Stimulated activated CD8-positive, alpha-beta memory T cell treated with anti-CD3 and anti-CD28 coated beads, Interleukin-7, amount 100 ng/mL, for 1 hour (primary cell): ENCODE measurements around the gene HHIP.

Experiments
- DNase-seq, 2 donors: peaks; one replicate each; pipeline ENCODE4 v3.0.0-alpha.2; 2020; ENCODE audit warnings: low read depth in 2 of 2

Gene HHIP

DNA sequence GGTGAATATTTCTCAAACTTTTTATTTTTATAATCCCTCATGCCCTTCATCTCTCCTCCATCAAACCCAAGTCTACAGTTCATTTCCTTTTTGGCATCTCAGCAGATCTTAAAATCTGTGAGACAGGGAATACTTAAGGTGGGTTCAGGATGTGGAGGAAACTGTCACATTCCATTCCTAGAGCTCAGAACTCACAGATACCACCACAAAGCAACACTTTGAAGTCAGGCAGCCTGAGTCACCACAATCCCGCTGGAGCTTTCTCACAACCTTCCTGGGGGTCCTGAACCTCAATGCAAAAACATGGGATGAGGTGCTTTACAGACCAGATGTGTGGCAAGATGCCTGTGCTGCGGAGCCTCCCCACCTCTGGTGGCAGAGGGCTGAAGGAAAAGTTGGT, 63.2 kb downstream of the HHIP start:
- no peak for DNase-seq

DNA sequence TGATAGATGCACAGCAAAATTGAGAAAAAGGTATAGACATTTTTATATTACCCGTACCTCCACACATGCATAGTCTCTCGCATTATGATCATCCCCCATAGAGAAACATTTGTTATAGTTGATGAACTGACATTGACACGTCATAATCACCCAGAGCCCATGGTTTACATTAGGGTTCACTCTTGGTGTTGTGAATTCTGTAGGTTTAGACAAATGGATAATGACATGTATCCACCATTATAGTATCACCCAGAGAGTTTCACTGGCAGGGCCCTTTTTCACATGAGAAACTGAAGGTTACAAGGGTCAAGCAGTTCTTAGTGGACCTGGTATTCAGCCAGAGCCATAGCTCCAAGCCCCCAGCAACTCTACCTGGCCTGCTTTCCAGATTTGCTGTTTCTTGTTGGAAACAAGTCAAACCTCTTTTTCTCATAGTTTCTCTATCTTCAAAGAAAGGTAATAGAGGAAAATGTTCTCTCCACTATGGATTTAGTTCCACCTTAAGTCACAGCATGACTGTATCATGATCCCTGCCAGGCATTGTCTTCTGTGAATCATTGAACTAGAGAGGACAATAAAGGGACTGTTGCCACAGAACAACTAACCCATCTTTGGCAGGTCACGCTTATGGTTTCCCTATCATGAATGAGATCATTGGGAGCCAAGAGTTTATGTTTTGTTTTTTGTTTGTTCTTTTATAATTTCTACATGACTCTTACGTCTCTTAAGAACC, 64.0 kb downstream of the HHIP start:
- no peak for DNase-seq

DNA sequence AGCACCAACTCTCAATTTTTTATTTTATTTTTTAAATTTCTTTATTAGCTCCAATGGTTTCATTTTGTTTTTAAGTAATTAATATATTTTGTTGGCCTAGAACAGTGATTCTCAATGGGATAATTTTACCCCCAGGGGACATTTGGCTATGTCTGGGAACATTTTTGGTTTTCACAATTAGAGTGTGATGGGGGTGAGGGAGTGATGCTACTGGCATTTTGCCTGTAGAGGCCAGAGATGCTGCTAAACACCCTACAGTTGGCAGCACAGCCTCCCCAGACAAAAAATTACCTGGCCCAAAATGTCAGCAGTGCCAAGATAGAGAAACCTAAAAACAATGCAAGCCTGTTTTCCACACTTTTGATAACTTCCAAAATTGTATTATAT, 64.6 kb downstream of the HHIP start:
- DNase-seq = no peak

DNA sequence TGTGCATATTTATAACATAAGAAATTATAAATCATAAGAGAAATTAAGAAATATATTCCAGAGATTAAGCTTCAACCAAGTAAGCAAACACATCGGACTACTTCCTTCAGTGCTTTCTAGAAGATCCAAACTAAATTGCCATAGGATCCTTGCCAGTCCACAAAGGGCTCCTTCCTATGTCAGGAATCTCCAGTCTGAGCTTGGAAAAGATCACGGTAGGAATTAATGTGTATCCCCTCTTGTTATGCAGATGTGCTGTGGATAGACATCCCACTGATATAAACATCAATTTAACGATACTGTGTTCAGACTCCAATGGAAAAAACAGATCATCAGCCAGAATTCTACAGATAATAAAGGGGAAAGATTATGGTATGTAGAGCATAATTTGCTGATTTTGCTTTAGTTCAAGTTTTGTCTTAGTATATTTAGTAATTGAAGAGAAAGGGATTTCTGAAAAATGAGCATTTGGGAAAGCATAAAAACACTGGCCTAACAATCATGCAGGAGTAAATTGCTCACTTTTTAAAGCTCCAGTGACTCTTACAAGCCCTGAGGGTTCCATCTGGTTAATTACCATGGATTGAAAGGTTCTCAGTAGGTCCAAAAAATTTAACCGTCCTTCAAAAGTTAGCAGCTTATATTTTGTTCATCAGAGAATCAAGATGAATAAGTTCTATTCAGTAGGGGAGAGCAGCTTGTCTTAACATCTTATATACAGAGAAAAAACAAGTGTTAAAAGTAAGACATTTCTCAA, 65.9 kb downstream of the HHIP start:
- no peak for DNase-seq

DNA sequence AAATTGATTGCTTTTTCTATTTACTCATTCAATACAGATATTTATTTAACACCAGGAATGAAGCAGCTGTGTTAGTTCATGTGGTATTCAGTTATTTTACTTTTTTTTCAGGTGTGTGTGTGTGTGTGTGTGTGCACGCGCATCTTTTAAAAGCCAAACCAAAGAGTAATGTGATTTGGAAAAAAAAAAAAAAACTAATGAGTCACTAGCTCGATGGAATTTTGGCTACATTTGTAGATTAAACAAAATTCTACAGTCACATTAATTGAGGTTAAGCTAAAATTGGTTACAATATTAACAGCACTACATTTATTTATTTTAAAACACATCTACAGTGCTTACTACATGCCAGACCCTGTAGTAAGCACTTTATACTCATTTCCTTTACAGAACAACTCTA, 66.8 kb downstream of the HHIP start:
- no peak for DNase-seq

DNA sequence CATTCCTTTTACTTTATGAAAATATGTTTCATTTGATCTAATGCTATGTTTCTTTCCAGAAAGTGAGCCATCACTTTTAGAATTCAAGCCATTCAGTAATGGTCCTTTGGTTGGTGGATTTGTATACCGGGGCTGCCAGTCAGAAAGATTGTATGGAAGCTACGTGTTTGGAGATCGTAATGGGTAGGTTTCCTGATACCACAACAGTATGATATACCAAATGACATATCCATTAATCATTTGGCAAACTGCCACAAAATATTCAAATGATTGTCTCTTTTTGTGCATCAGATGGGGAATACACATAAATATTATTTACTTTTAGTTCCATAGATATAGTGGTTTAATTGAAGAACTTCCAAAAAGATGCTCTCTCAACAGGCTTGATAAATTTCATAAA, 68.2 kb downstream of the HHIP start:
- DNase-seq = no peak

DNA sequence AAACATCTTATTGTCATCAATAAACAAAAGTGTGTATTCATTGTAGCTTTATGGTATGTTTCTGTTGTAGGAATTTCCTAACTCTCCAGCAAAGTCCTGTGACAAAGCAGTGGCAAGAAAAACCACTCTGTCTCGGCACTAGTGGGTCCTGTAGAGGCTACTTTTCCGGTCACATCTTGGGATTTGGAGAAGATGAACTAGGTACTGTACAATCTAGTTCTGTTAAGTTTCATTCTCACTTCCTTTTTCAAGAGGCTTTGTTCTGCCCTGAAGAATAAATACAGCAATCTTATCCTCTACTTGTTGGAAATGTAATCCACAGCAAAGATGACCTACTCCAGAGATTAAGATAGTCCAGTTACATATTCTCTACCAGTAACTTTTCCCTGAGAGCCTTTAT, 69.3 kb downstream of the HHIP start:
- no peak for DNase-seq

DNA sequence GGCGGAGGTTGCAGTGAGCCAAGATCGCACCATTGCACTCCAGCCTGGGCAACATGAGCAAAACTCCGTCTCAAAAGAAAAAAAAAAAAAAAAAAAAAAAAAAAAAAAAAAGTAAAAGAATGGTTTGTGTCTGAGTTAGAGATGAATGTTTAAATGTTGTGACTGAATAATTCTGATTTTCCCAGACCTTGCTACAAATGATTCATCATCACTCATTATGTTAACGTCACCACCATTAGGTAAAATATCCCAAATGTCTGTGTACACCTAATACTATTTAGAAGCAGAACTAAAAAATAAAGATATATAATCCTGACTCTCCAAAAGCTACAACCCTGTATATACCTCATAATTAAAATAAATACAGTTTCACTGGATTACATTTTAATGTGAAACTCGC, 70.8 kb downstream of the HHIP start:
- DNase-seq = no peak

DNA sequence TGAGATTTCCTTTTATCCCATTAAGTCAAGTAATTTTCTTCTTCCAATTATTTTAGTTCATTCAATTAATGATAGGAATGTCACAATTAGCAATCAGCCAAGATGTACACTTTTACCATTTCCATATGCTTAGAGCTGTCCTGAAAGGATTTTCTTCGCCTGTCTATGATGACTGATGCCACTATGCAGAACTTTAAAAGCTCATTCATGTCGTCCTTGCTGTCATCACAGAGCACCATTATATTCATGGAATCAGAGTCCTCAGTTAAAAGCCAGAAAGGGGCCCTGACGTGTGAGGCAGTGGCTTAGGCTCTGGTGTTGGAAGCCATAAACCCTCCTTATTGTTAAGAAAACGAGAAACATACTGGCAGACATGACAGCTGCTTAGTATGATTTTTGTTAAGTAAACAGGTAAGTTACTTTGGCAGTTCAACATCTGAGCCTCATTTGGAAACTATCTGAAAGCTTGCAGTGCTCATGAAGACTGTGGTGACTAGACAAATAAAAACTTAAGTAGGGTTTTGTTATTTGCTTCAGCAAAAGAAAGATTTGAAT, 73.1 kb downstream of the HHIP start:
- DNase-seq = no peak

DNA sequence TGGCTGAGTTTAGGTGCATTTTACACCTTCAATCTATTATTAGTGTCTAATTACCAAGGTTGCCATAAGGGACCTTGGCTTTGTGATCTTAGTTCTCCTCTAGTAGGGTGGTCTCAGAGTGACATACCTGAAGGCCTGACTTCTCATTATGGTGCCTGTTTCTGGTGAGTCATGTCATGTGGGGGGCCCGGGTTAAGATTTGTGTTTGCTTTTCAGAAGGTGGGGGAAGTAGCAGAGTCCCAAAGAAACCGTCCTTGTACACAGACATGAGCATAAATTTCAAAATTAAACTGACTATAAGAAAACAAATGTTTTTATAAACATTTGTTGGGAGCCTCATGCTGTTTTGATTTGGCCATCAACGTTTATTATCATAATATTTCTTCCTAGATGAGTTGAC, 74.5 kb downstream of the HHIP start:
- DNase-seq = no peak

DNA sequence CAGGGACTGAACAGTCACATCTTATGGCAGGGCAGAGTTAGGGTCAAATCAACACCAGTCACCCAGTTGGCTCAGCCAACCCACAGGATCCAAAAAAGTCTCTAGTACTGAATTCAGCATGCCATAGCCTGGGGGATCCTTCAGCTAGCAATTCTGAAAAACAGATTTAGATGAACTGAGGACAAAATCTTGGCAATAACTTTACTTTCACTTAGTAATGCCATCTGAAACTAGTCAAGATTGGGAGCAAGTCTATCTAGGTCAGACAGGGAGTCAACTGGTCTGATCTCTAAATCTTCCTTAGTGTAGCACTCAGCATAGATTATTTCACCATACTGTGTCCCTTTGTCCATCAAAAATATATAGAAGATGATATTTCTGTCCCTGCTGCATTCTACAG, 76.0 kb downstream of the HHIP start:
- no peak for DNase-seq

DNA sequence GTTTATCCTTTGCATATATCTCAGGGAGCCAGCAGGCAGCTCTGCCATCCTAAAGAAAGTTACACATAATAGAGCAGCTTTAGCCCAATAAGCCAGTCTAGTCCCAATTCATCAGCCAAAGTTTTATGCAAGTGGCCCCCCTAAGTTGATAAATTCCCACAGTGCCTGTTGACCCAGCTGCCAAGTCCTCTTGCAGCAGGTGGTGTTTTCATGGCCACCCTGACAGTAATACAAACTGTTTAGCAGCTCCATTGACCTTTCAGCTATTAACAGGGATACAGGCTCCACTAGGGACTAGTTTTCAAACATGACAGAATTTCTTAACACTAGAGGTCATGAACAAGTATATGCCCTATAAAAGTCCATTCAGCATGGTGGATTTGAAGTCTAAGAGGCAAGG, 77.5 kb downstream of the HHIP start:
- DNase-seq = no peak

DNA sequence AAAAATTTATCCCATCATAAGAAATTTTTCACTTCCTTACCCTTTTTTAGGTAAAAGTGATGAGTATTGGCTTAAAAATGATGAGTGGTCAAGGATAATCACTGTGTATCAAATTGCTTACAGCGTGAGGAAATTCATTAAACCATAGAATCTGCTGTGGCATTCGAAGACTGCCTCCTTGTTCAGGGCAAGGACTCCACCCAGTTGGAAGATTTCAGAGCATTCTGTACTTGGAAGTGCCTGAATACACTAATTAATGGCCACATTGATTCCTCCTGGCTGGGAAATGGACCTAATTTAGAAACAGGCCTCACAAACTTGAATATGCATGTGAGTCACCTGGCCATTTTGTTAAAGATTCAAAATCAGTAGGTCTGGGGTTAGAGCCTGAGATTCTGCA, 83.2 kb downstream of the HHIP start:
- DNase-seq = no peak

DNA sequence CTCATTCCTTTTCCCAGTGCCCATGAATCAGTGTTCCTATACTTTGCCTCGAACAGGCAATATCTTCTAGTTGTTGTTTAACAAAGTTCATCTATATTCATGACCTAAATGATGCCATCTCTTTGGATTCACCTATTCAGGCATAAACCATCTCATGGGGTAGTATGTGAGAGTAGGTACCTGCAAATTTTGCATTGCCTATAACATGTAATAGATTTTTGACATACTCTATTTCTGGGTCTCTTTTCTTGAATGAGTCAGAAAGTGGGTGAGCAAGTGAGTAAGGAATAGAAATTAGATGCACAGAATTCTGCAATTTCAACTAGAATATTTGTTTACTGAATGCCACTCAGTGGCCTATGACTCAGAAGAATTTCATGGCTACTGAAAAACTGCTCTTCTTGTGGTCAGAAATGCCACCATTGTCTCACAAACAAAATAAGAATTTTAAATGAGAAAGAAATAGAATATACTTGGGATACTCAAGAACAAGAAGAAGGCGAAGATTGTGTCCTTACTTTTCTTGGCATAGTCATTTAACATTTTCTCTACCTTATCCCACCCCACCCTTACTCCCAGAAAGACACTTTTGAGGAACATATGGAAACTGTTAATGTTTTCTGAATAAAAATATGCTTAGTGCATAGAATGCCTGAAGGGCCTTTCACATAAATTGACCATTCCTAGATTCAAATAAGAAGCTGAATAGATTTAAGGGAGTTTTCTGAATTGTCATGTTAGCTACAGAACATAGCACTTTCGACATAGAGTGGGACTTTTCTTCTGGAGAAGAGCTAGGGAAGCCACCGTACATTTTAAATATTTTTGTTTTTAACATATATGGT, 86.8 kb downstream of the HHIP start:
- no peak for DNase-seq

DNA sequence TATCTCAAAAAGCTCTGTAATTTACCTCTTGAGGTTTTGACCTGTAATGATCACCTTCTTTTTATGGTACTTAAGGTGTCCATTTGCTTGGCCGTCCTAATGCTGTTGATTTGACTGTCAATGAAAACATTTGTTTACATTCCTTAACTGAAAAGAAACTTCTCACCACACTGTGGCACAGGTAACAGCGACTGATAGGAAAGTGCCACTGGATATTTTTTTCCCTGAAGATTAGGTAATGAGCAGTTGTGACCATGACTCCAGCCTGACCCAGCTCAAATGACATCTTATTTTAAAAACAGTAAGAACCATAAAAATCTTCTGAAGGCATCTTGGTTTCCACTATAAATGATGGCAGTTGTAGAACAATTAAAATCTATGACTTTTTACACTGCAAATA, 87.6 kb downstream of the HHIP start:
- no peak for DNase-seq

DNA sequence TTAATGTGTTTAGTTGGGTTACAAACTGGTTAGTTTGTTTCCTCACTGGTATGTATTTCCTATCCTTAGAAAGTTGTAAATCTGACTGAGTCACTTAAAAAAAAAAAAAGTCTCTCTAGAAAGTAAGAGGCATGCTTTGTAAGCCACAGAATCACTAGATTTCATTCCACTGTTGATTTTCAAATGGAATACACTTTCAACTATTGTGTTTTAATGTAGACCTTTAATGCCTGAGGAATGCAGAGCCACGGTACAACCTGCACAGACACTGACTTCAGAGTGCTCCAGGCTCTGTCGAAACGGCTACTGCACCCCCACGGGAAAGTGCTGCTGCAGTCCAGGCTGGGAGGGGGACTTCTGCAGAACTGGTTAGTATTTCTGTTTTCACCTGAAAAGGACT, 88.6 kb downstream of the HHIP start:
- no peak for DNase-seq

DNA sequence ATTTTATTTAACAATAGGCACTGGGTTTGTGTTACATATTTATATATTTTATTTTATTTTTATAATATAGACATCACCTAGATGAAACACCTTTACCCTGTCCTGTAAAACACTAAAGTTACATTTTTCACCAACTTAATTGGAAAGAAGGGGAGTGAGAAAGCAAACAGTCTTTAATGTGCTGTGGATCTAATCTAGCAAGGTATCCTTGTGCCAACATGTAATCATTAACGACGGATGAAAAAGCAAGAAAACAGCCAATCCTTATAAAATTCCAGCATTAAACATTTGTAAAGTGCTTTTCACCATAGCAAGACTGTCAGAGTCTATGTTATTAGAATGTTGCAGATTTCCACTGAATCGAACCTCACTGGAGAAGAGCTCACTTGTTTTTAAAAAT, 92.7 kb downstream of the HHIP start:
- no peak for DNase-seq

DNA sequence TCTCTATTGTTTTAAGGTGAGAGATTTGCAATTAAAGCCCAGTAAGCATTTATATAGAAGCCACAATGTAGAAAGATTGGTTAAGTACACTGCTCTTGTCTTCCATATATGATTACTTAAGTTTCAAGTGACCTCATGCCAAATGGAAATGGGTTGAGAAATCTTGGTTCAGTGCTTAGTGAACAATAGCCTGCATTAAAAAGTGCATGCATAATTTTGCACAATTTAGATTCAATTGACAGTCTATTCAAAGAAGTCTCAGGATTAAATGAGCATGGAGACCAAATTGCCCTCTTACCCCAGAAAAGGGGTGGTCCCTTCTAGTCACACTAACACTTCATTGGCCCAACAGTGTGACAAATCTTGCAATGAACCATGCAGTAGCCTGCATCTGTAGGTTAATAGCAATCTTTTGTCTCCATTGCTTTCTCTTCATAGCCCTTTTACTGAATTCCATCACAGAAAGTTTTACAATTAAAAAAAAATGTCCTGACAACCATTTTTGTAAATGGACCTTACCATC, 93.6 kb downstream of the HHIP start:
- DNase-seq = no peak

DNA sequence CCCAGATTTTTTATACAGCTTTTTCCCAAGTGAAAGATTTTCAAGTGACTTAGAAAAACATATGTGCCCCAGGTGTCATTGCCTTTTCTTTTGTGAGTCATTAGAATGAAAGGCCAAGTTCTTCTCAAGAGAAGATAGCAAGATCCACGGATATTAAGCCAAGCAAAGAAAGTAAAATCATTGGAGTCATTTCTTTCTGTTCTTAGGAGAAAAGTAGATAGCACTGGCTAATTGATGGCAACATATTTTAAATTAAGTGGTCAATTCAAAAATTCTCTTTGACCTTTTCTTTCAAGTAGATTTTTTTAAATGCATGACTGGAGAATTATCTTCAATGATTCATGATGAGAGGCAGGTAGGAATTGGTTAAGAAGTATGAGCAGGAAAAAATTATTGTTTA, 94.4 kb downstream of the HHIP start:
- DNase-seq = no peak

DNA sequence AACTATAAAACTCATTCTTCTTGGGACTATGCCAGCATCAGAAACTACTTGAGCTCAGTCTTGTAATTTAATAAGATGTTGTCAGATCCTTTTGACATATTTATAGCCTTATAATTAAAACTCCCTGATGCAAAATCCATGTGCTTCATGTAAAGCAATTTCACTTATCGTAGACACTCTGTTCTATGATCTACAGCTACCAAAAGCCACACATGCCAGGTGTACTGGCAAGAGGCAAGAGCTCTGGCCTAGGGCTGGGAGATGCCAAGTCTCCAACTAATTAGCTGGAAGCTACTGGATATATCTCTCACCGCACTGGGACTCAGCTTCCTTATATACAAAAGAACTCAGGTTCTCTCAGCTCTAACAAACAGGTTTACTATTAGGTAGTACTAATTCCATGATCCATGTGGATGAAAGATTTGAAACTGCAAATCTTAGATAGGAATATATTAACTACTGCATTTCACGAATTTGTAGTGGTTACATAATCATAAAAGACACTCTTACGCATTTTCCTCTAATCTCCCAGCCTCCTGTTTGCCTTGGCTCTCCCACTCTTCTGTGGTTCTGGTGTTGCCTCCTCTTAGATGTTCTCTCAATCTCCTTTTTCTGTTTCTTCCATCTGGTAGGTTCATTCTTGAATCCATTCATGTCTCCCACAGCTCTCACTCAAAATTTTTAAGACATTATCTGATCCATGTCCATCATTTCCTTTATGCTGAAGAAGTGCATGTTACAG, 103.0 kb downstream of the HHIP start:
- no peak for DNase-seq

DNA sequence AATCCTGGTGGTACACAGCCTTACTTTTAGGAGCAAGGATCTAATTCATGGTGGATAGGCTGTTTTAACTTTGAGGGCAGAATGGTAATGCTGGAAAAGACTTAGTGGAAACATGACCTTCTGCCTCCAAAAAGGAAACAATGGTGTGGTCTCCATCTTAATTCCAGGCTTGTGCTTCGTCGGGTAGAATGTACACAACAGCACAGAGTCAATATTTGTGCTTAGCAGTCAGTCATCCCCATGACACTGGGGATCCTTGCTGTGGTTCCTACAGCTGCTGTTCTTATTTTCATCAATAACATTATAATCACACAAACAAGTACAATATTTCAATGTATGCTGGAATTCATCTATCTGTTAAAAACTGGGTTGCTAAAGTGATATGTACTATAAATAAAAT, 104.4 kb downstream of the HHIP start:
- DNase-seq = no peak
